K562 (cell line): ENCODE data around the gene MBD2. TPM values are rescaled to one million over a fixed set of nuclear protein-coding genes. Genes with fewer than 3 reads are reported as not detected.

ENCODE experiments used
- CEBPB ChIP-seq: fragments of 450-650 bp; IDR thresholded peaks from 2 replicates; pipeline ENCODE4 v1.6.1; 2016; ENCODE audit warnings: missing genetic modification characterization, missing compliant biosample characterization
- CLOCK ChIP-seq: fragments of 250-450 bp; sonication (Bioruptor Pico); IDR thresholded peaks from 2 replicates; pipeline ENCODE4 v1.4.0; 2020; ENCODE audit warnings: mild to moderate bottlenecking, moderate library complexity, borderline replicate concordance
- CXXC5 ChIP-seq: fragments of 250-450 bp; sonication (Bioruptor Pico); IDR thresholded peaks from 2 replicates; pipeline ENCODE4 v1.8.0; 2022; ENCODE audit warnings: inconsistent platforms, mild to moderate bottlenecking, moderate library complexity
- FOXJ2 ChIP-seq: fragments of 200-800 bp; sonication (Bioruptor generic); IDR thresholded peaks from 2 replicates; pipeline ENCODE4 v1.6.1; 2016; ENCODE audit warnings: missing genetic modification characterization, missing compliant biosample characterization
- FOXP1 ChIP-seq: sonication (generic); formaldehyde crosslinking; IDR thresholded peaks from 2 replicates; pipeline ENCODE4 v1.8.0; 2022; ENCODE audit warnings: mild to moderate bottlenecking, missing genetic modification reagents
- HDAC8 ChIP-seq: fragments of 450-650 bp; IDR thresholded peaks from 2 replicates; pipeline ENCODE4 v1.6.1; 2016; ENCODE audit warnings: mild to moderate bottlenecking, missing genetic modification characterization, moderate library complexity, missing compliant biosample characterization
- IRF1 ChIP-seq: sonication (generic); formaldehyde crosslinking; IDR thresholded peaks from 2 replicates; pipeline ENCODE4 v1.8.0; 2022; ENCODE audit warnings: missing genetic modification reagents, mild to moderate bottlenecking, borderline replicate concordance
- KAT8 ChIP-seq: fragments of 450-650 bp; IDR thresholded peaks from 2 replicates; pipeline ENCODE4 v1.6.1; 2016; ENCODE audit warnings: low read depth, mild to moderate bottlenecking
- MAFF ChIP-seq: IDR thresholded peaks from 2 replicates; pipeline ENCODE4 v1.6.1; 2012; ENCODE audit warnings: low read length, improper control_type of control experiment
- POLR2G ChIP-seq: fragments of 200-400 bp; formaldehyde crosslinking; IDR thresholded peaks from 2 replicates; pipeline ENCODE4 v1.6.1; 2017; ENCODE audit warnings: low read depth, mild to moderate bottlenecking, antibody characterized with exemption, low read length, moderate library complexity
- RAD21 ChIP-seq, 2 experiments: fragments of 250-450 bp in 1 of 2; fragments of 450-650 bp in 1 of 2; sonication (Bioruptor Pico) in 1 of 2; formaldehyde crosslinking in 1 of 2; IDR thresholded peaks in 1 of 2; conservative IDR thresholded peaks in 1 of 2; 2 replicates each; pipeline versions ENCODE4 v1.4.0 to v1.8.0; 2020 to 2022; ENCODE audit warnings: mild to moderate bottlenecking in 2 of 2, moderate library complexity in 1 of 2
- SRSF1 ChIP-seq: fragments of 200-400 bp; formaldehyde crosslinking; IDR thresholded peaks from 2 replicates; pipeline ENCODE4 v1.6.1; 2017; ENCODE audit warnings: mild to moderate bottlenecking, low read depth, low read length, moderate library complexity
- STAT5A ChIP-seq: IDR thresholded peaks from 2 replicates; pipeline ENCODE4 v1.6.1; 2012; ENCODE audit warnings: low read length, inconsistent platforms, borderline replicate concordance
- ZNF146 ChIP-seq: IDR thresholded peaks from one replicate; pipeline ENCODE4 v1.6.1; 2018; ENCODE audit warnings: missing compliant biosample characterization; ENCODE audit not compliant: unreplicated experiment
- polyA plus RNA-seq, 8 experiments: library from polyadenylated mRNA; depleted of rRNA in 4 of 8; stranded (reverse) in 5 of 8; unstranded in 3 of 8; fragments of >200 nt; fragmentation: Nextera tagmentation in 2 of 8; fragmentation: Illumina TruSeq in 1 of 8; extraction: Ambion mirVana in 2 of 8; extraction: Trizol in 1 of 8; gene quantifications; 2 replicates each; pipeline versions ENCODE4 v1.2.1 to v1.2.3, GENCODE V29; 2011 to 2014; ENCODE audit warnings: inconsistent platforms in 1 of 8, missing spikeins in 1 of 8
- total RNA-seq, 7 experiments: library from RNA; depleted of rRNA in 6 of 7; stranded (reverse); fragments of >200 nt in 6 of 7; fragmentation: Illumina TruSeq in 2 of 7; extraction: Trizol in 2 of 7; gene quantifications; 2 replicates each; pipeline versions ENCODE4 v1.2.1 to v1.2.3, GENCODE V29; 2011 to 2021; ENCODE audit warnings: low replicate concordance in 1 of 7
- TF ChIP-seq, protein P1 (sequence below): fragments of 250-450 bp; sonication (Bioruptor Pico); IDR thresholded peaks from 2 replicates; pipeline ENCODE4 v1.5.0; 2020; ENCODE audit warnings: mild to moderate bottlenecking, borderline replicate concordance
- TF ChIP-seq, protein P2 (sequence below), 3 experiments: IDR thresholded peaks in 2 of 3; conservative IDR thresholded peaks in 1 of 3; 2 replicates each; pipeline ENCODE4 v1.5.1; 2011 to 2012; ENCODE audit warnings: low read length in 3 of 3, mild to moderate bottlenecking in 3 of 3, control low read depth in 2 of 3, improper control_type of control experiment in 1 of 3, inconsistent platforms in 1 of 3, low read depth in 1 of 3, mixed read lengths in 1 of 3, moderate library complexity in 1 of 3; ENCODE audit not compliant: insufficient read depth in 2 of 3
- TF ChIP-seq, protein P3 (sequence below): fragments of 250-450 bp; sonication (Bioruptor Pico); IDR thresholded peaks from 2 replicates; pipeline ENCODE4 v1.5.0; 2021

Gene MBD2
- total and polyA plus RNA-seq, 9 of the 15 experiments (the other 6 are each of a cell fraction or from before 2014, with no cell fraction given): 4.4 to 40.2 (median 13.9) TPM

- TF ChIP-seq, protein P1, sequence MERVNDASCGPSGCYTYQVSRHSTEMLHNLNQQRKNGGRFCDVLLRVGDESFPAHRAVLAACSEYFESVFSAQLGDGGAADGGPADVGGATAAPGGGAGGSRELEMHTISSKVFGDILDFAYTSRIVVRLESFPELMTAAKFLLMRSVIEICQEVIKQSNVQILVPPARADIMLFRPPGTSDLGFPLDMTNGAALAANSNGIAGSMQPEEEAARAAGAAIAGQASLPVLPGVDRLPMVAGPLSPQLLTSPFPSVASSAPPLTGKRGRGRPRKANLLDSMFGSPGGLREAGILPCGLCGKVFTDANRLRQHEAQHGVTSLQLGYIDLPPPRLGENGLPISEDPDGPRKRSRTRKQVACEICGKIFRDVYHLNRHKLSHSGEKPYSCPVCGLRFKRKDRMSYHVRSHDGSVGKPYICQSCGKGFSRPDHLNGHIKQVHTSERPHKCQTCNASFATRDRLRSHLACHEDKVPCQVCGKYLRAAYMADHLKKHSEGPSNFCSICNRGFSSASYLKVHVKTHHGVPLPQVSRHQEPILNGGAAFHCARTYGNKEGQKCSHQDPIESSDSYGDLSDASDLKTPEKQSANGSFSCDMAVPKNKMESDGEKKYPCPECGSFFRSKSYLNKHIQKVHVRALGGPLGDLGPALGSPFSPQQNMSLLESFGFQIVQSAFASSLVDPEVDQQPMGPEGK: no peak
- no peak for TF ChIP-seq ZNF146
- TF ChIP-seq FOXP1: no peak
- TF ChIP-seq, protein P2, sequence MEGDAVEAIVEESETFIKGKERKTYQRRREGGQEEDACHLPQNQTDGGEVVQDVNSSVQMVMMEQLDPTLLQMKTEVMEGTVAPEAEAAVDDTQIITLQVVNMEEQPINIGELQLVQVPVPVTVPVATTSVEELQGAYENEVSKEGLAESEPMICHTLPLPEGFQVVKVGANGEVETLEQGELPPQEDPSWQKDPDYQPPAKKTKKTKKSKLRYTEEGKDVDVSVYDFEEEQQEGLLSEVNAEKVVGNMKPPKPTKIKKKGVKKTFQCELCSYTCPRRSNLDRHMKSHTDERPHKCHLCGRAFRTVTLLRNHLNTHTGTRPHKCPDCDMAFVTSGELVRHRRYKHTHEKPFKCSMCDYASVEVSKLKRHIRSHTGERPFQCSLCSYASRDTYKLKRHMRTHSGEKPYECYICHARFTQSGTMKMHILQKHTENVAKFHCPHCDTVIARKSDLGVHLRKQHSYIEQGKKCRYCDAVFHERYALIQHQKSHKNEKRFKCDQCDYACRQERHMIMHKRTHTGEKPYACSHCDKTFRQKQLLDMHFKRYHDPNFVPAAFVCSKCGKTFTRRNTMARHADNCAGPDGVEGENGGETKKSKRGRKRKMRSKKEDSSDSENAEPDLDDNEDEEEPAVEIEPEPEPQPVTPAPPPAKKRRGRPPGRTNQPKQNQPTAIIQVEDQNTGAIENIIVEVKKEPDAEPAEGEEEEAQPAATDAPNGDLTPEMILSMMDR (IDR thresholded peaks at IDR 0.05 in 2 of 3, conservative IDR thresholded peaks at IDR 0.05 in 1 of 3; ENCODE audit: insufficient read depth in 2 of 3, low read depth in 1 of 3, low read length in 3 of 3): peak in 2 of 3 experiments; percentile 33 to 51; a peak in 3 of 6 replicates
- no peak for TF ChIP-seq CEBPB (tag)
- TF ChIP-seq HDAC8 (tag): no peak
- peak; percentile 44 to 53 for TF ChIP-seq RAD21 (CRISPR knock-in tag; conservative IDR thresholded peaks at IDR 0.05 in 1 of 2, IDR thresholded peaks at IDR 0.05 in 1 of 2)
- TF ChIP-seq SRSF1: no peak
- TF ChIP-seq, protein P3, sequence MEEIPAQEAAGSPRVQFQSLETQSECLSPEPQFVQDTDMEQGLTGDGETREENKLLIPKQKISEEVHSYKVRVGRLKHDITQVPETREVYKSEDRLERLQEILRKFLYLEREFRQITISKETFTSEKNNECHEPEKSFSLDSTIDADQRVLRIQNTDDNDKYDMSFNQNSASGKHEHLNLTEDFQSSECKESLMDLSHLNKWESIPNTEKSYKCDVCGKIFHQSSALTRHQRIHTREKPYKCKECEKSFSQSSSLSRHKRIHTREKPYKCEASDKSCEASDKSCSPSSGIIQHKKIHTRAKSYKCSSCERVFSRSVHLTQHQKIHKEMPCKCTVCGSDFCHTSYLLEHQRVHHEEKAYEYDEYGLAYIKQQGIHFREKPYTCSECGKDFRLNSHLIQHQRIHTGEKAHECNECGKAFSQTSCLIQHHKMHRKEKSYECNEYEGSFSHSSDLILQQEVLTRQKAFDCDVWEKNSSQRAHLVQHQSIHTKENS (CRISPR knock-in tag): no peak
- no peak for TF ChIP-seq IRF1 (CRISPR knock-in tag)
- no peak for TF ChIP-seq POLR2G
- no peak for TF ChIP-seq CLOCK (CRISPR knock-in tag)
- TF ChIP-seq FOXJ2 (tag): no peak
- no peak for TF ChIP-seq MAFF
- TF ChIP-seq CXXC5 (CRISPR knock-in tag): no peak
- TF ChIP-seq STAT5A: no peak
- TF ChIP-seq KAT8: no peak
Observed at GRCh38 chr18:54269893-54270844, 45.7 kb upstream of the MBD2 start (continued).
